Prostate gland (tissue), 2 donors: Measurements from ENCODE around the gene NSUN6.

Experiments
- CTCF ChIP-seq, 4 experiments: fragments of 200-600 bp in 2 of 4; fragments of 450-650 bp in 2 of 4; sonication (generic) in 2 of 4; IDR thresholded peaks; 1 replicate in 3 of 4; 2 replicates in 1 of 4; pipeline ENCODE4 v1.5.1; 2016 to 2019; ENCODE audit warnings: antibody characterized with exemption in 4 of 4, mild to moderate bottlenecking in 2 of 4, moderate library complexity in 2 of 4
- POLR2AphosphoS5 ChIP-seq: sonication (generic); formaldehyde crosslinking; IDR thresholded peaks from one replicate; pipeline ENCODE4 v1.6.1; 2017; ENCODE audit warnings: antibody characterized with exemption

- TF ChIP-seq CTCF (IDR thresholded peaks at IDR 0.05) (no peak), POLR2AphosphoS5 (no peak)
Observed at GRCh38 chr10:18656724-18657123, 5.3 kb upstream of the NSUN6 start.
